GM10248 (cell line): ENCODE measurements around the gene FRMD4B.

Experiments
- CTCF ChIA-PET: fragments of 300-600 bp; sonication (Branson Sonifier 250); formaldehyde crosslinking; extraction: SDS; loops from one replicate; lab custom pipeline; 2021; ENCODE audit warnings: antibody characterized with exemption; lab: Yijun Ruan, JAX
- POLR2A ChIA-PET: fragments of 350-650 bp; sonication (Branson Sonifier 250); formaldehyde crosslinking; extraction: SDS; loops from one replicate; lab custom pipeline; 2020; ENCODE audit warnings: antibody characterized with exemption; lab: Yijun Ruan, JAX
- DNase-seq: peaks from one replicate; pipeline ENCODE4 v3.0.0; 2012; ENCODE audit errors: extremely low spot score
- TF ChIP-seq, protein P1 (sequence below): IDR thresholded peaks from 2 replicates; pipeline ENCODE4 v1.5.1; 2012; ENCODE audit warnings: mild to moderate bottlenecking, low read depth; ENCODE audit errors: extremely low read depth, missing control alignments, control extremely low read depth

Gene FRMD4B

DNA sequence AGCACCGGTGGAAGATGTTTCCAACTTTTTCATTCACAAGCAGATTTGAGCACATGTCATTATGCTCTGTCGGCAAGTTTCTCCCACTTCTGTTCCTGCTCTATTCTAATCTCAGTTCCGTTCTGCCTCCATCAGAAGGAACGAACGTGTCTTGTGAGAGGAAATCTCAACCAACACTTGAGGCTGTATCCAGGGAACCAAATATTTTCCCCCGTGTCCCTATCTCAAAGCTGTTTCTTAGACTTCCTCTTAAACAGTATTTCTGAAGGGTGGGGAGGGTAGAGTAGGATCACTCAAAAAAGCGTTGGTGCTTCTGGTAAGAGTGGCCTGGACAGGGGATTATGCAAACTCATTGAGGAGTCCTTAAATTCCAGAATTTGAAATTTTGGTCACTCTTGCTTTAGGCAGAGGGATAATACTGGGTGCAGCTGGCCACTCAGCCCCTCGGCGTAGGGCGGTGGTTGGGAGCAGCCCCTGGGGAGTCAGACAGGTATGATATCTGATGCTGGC is 54.9 kb downstream of the FRMD4B start:
- TF ChIP-seq, protein P1, sequence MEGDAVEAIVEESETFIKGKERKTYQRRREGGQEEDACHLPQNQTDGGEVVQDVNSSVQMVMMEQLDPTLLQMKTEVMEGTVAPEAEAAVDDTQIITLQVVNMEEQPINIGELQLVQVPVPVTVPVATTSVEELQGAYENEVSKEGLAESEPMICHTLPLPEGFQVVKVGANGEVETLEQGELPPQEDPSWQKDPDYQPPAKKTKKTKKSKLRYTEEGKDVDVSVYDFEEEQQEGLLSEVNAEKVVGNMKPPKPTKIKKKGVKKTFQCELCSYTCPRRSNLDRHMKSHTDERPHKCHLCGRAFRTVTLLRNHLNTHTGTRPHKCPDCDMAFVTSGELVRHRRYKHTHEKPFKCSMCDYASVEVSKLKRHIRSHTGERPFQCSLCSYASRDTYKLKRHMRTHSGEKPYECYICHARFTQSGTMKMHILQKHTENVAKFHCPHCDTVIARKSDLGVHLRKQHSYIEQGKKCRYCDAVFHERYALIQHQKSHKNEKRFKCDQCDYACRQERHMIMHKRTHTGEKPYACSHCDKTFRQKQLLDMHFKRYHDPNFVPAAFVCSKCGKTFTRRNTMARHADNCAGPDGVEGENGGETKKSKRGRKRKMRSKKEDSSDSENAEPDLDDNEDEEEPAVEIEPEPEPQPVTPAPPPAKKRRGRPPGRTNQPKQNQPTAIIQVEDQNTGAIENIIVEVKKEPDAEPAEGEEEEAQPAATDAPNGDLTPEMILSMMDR = no peak
- CTCF ChIA-PET = interaction anchor here (1.3 to 2.4 kb wide), 2 partner anchors 25 to 26 kb away, joined by 3 to 8 read pairs; no protein-coding TSS in a partner anchor
- no peak for DNase-seq
- POLR2A ChIA-PET = no interaction called here

DNA sequence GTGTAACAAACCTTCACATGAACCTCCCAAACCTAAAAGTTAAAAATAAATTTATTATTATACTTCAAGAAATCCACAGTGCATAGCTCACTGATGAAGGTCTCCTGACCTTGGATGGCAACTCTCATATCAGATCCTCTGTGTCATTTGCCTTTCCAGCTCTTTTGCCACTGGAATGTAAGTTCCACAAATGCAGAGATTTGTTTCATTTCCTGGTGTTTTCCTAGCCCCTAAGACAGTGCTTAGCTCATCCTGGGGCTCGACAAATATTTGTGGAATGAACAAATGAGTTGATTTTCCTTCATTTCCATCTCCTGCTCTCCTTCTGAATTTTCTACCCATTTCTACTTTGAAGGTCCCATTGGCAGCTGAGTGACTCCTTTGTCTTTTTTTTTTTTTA is 56.0 kb downstream of the FRMD4B start:
- no peak for DNase-seq
- ChIA-PET POLR2A (no interaction called here), CTCF (interaction anchor here (0.8 to 3.0 kb wide), 3 partner anchors 9 to 24 kb away, joined by 3 to 15 read pairs (median 3); no protein-coding TSS in a partner anchor)
- TF ChIP-seq, protein P1 = no peak

DNA sequence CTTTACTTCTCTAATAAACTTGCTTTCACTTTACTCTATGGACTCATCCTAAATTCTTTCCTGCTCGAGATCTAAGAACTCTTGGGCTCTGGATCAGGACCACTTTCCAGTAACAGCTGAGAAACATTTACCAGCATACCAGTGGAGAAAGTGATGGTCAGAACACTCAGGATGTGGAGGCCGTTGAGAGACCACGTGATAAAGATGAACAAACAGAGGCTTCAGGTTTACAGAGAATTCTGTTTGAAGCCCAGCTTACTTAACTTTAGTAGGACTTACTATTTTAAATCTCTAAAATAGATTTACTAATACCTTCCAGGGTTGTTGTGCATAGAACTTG is 57.0 kb downstream of the FRMD4B start:
- TF ChIP-seq, protein P1 = no peak
- no peak for DNase-seq
- ChIA-PET CTCF (interaction anchor here (3.0 kb wide), 1 partner anchor 23 kb away, joined by 15 read pairs; no protein-coding TSS in a partner anchor), POLR2A (no interaction called here)

DNA sequence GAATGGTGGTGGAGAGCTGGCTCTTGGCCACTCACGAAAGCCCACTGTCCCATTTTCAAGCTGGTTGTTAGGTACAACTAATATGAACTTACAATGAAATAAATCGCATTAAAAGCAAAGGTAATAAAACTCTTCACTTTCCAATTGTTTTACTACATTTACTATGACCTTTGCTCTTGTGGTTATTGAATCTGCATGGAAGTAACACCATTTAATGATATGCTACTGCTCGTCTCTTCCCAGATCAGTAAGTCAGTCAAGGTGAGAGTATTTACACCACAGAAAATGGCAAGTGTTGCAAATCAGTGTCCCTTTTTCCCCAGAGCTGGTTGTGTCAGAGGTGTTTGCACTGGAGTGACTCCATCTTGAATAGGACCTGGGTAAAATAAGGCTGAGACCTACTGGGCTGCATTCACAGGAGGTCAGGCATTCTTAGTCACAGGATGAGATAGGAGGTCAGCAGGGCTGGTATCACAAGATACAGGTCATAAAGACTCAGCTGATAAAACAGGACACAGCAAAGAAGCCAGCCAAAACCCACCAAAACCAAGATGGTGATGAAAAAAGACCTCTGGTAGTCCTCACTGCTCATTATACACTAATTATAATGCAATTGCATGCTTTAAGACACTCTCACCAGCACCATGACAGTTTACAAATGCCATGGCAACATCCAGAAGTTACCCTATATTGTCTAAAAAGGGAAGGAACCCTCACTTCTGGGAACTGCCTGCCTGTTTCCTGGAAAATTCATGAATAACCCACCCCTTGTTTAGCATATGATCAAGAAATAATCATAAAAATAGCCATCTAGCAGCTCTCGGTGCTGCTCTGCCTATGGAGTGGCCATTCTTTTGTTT is 57.6 kb downstream of the FRMD4B start:
- TF ChIP-seq, protein P1 = no peak
- CTCF ChIA-PET = interaction anchor here (0.9 to 3.0 kb wide), 3 partner anchors 22 to 95 kb away, joined by 3 to 15 read pairs (median 3); no protein-coding TSS in a partner anchor
- DNase-seq = no peak
- POLR2A ChIA-PET = no interaction called here

DNA sequence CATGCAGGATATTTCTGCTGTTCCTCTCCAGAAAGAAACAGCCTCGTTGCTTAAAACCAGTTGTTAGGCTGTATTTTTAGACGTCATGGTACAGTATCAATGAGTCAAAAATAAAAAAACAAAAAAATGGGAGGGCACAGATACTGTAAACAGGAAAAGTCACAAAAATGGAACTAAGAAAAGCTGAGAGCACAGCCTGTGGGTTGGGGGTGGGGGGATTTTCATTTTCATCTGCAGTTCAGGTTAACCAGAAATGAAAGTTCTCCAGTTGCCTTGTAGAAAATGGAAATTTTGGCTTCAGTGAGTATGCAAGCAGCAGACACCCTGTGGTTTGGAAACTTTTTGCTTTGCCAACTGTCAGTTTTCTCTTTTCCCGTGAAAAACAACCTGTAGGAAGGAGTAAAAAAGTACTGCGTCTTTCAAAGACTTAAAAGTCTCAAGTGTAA is 59.0 kb downstream of the FRMD4B start:
- DNase-seq = peak; percentile 50
- CTCF ChIA-PET = interaction anchor here (0.8 to 2.3 kb wide), 6 partner anchors 14 to 97 kb away, joined by 3 to 11 read pairs (median 3); no protein-coding TSS in a partner anchor
- TF ChIP-seq, protein P1 = no peak
- POLR2A ChIA-PET = no interaction called here

DNA sequence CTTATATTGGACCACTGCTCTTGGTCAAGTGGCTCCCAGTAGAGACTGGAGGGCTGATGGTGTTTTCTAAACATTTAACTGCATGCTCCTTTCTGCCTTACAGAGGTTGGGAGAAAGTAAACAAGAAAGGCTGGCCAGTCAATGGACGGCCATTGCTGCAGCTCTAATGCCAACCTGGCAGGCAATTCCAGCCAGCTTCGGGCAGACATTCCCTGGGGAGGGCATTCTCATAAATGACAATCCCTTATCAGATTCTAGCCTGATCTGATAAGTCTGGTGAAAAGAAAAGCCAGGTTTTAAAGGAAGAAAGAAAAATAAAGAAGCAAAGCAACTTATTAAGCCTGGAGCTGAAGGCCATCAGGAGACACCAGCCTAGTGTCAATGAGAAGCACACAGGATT is 60.7 kb downstream of the FRMD4B start:
- ChIA-PET CTCF (interaction anchor here (1.0 to 2.3 kb wide), 7 partner anchors 8 to 85 kb away, joined by 3 to 11 read pairs (median 4); no protein-coding TSS in a partner anchor), POLR2A (no interaction called here)
- TF ChIP-seq, protein P1 = no peak
- no peak for DNase-seq
